Measurements from ENCODE around the gene BCL7A.
"Not testable (repeated sequence)": the region's sequence is repeated elsewhere in the genome, so short reads cannot be mapped to it uniquely, and the experiment has no call there.

DNA sequence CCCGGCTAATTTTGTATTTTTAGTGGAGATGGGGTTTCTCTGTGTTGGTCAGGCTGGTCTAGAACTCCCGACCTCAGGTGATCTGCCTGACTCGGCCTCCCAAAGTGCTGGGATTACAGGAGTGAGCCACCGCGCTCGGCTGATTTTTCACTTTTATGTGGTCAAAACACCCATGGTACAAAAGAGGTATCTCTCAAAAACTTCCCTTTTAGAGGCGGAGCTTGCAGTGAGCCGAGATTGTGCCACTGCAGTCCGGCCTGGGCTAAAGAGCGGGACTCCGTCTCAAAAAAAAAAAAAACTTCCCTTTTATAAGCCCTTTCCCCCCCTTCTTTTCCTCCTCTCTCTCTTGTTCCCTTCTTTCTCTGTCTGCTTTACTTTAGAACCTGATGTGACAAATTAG lies 83.8 kb downstream of the BCL7A start:
- TF ChIP-seq, protein P1, sequence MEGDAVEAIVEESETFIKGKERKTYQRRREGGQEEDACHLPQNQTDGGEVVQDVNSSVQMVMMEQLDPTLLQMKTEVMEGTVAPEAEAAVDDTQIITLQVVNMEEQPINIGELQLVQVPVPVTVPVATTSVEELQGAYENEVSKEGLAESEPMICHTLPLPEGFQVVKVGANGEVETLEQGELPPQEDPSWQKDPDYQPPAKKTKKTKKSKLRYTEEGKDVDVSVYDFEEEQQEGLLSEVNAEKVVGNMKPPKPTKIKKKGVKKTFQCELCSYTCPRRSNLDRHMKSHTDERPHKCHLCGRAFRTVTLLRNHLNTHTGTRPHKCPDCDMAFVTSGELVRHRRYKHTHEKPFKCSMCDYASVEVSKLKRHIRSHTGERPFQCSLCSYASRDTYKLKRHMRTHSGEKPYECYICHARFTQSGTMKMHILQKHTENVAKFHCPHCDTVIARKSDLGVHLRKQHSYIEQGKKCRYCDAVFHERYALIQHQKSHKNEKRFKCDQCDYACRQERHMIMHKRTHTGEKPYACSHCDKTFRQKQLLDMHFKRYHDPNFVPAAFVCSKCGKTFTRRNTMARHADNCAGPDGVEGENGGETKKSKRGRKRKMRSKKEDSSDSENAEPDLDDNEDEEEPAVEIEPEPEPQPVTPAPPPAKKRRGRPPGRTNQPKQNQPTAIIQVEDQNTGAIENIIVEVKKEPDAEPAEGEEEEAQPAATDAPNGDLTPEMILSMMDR (IDR thresholded peaks at IDR 0.05; ENCODE audit: low read length) = not testable (repeated sequence)
- TF ChIP-seq EZH2phosphoT487 (IDR thresholded peaks at IDR 0.05; ENCODE audit: low read length) = not testable (repeated sequence)
